K562 (cell line): ENCODE data around the gene BAG2. TPM values are rescaled to one million over a fixed set of nuclear protein-coding genes. Genes with fewer than 3 reads are reported as not detected.

Experiments used
- ATAC-seq: fragments of 200-7000 bp; cut with Tn5 transposase; 3 replicates; pipeline ENCODE4 v1.9.1; 2020; ENCODE audit warnings: moderate library complexity
- BruUV-seq: library from RNA; stranded (reverse); fragments of 400-500 nt; replicated peaks from 2 replicates; lab custom pipeline; 2021; lab: Mats Ljungman, UMichigan
- CTCF ChIA-PET: fragments of 300-600 bp; formaldehyde crosslinking; extraction: SDS; loops from one replicate; lab custom pipeline; 2021; ENCODE audit warnings: low intra/inter-chr PET ratio; lab: Yijun Ruan, JAX
- POLR2A ChIA-PET: fragments of 300-600, 350-650 bp; sonication (Branson Sonifier 250); formaldehyde crosslinking; extraction: SDS; loops from one replicate; lab custom pipeline; 2021; ENCODE audit warnings: antibody characterized with exemption, inconsistent platforms; lab: Yijun Ruan, JAX
- DNase-seq, 4 experiments: peaks; one replicate each; pipeline versions ENCODE4 v3.0.0 to v3.0.0-alpha.2; 2011 to 2018; ENCODE audit warnings: low spot score in 3 of 4, mixed read lengths in 3 of 4; ENCODE audit errors: extremely low read depth in 1 of 4
- FAIRE-seq: peaks from 2 replicates; lab custom pipeline; 2011; peaks lifted over from hg19 to GRCh38; lab: Jason Lieb, UNC
- H2AFZ ChIP-seq: 2 replicates; pipeline ENCODE4 v1.6.0; 2011; ENCODE audit warnings: low read depth, low read length, control low read depth, inconsistent platforms
- H3K27ac ChIP-seq: fragments of 200-600 bp; 3 replicates; pipeline ENCODE4 v1.8.0; 2011; ENCODE audit warnings: low read depth, mild to moderate bottlenecking, control low read depth, inconsistent platforms, low read length, moderate library complexity, mixed read lengths; ENCODE audit errors: extremely low read depth
- H3K27me3 ChIP-seq, 2 experiments: fragments of 300-600 bp in 1 of 2; 2 replicates in 1 of 2; 3 replicates in 1 of 2; pipeline versions ENCODE4 v1.6.0 to v1.8.0; 2011; ENCODE audit warnings: inconsistent platforms in 2 of 2, low read length in 2 of 2, mild to moderate bottlenecking in 1 of 2, mixed read lengths in 1 of 2, moderate library complexity in 1 of 2; ENCODE audit not compliant: control insufficient read depth in 2 of 2, insufficient read depth in 2 of 2
- H3K36me3 ChIP-seq: fragments of 300-600 bp; 3 replicates; pipeline ENCODE4 v1.8.0; 2011; ENCODE audit warnings: mild to moderate bottlenecking, low read length, inconsistent platforms; ENCODE audit not compliant: control insufficient read depth, insufficient read depth
- H3K4me1 ChIP-seq, 2 experiments: fragments of 200-600 bp in 1 of 2; replicated peaks in 1 of 2; 2 replicates in 1 of 2; 3 replicates in 1 of 2; pipeline versions ENCODE4 v1.5.1 to v1.8.0; 2011; ENCODE audit warnings: inconsistent platforms in 2 of 2, low read length in 2 of 2, mild to moderate bottlenecking in 1 of 2, mixed read lengths in 1 of 2, moderate library complexity in 1 of 2; ENCODE audit not compliant: control insufficient read depth in 2 of 2, insufficient read depth in 2 of 2
- H3K4me2 ChIP-seq: 2 replicates; pipeline ENCODE4 v1.6.1; 2011; ENCODE audit warnings: low read length, control low read depth, inconsistent platforms, mixed read lengths; ENCODE audit not compliant: insufficient read depth
- H3K4me3 ChIP-seq: fragments of 200-600 bp; sonication (generic), shearing (Covaris generic); 2 replicates; pipeline ENCODE4 v1.5.1; 2016; ENCODE audit warnings: control low read depth, inconsistent platforms
- H3K79me2 ChIP-seq: fragments of 200-600 bp; 3 replicates; pipeline ENCODE4 v1.8.0; 2011; ENCODE audit warnings: low read length, inconsistent platforms; ENCODE audit not compliant: control insufficient read depth, insufficient read depth
- H3K9ac ChIP-seq, 2 experiments: 2 replicates each; pipeline versions ENCODE4 v1.6.0 to v1.6.1; 2011; ENCODE audit warnings: low read depth in 2 of 2, low read length in 2 of 2, control low read depth in 1 of 2, inconsistent platforms in 1 of 2, mild to moderate bottlenecking in 1 of 2, mixed read lengths in 1 of 2; ENCODE audit not compliant: insufficient read depth in 1 of 2
- H3K9me1 ChIP-seq: one replicate; pipeline ENCODE4 v1.6.0; 2011; ENCODE audit warnings: inconsistent platforms, mild to moderate bottlenecking, low read length, moderate library complexity; ENCODE audit not compliant: control insufficient read depth, insufficient read depth
- H3K9me3 ChIP-seq: replicated peaks from 2 replicates; pipeline ENCODE4 v1.5.1; 2011; ENCODE audit warnings: low read depth, low read length, inconsistent platforms; ENCODE audit not compliant: control insufficient read depth, insufficient read depth
- H4K20me1 ChIP-seq: replicated peaks from 2 replicates; pipeline ENCODE4 v1.6.1; 2011; ENCODE audit warnings: low read length, inconsistent platforms, mixed read lengths; ENCODE audit not compliant: control insufficient read depth, insufficient read depth
- ASH1L ChIP-seq: fragments of 450-650 bp; IDR thresholded peaks from 2 replicates; pipeline ENCODE4 v1.6.1; 2018; ENCODE audit warnings: borderline replicate concordance, mild to moderate bottlenecking, low read depth; ENCODE audit not compliant: partially characterized antibody
- NBN ChIP-seq: fragments of 450-650 bp; IDR thresholded peaks from 2 replicates; pipeline ENCODE4 v1.6.1; 2016; ENCODE audit warnings: low read depth, mild to moderate bottlenecking
- PCBP2 ChIP-seq: fragments of 200-400 bp; formaldehyde crosslinking; IDR thresholded peaks from 2 replicates; pipeline ENCODE4 v1.6.1; 2018; ENCODE audit warnings: low read length, low read depth, mild to moderate bottlenecking, moderate library complexity; ENCODE audit not compliant: poor library complexity, severe bottlenecking
- PHTF2 ChIP-seq: fragments of 250-450 bp; sonication (Bioruptor Pico); IDR thresholded peaks from 2 replicates; pipeline ENCODE4 v1.5.0; 2021; ENCODE audit warnings: mild to moderate bottlenecking
- POLR2G ChIP-seq: fragments of 200-400 bp; formaldehyde crosslinking; IDR thresholded peaks from 2 replicates; pipeline ENCODE4 v1.6.1; 2017; ENCODE audit warnings: low read depth, mild to moderate bottlenecking, antibody characterized with exemption, low read length, moderate library complexity
- RAD21 ChIP-seq, 2 experiments: fragments of 250-450 bp in 1 of 2; fragments of 450-650 bp in 1 of 2; sonication (Bioruptor Pico) in 1 of 2; formaldehyde crosslinking in 1 of 2; IDR thresholded peaks in 1 of 2; conservative IDR thresholded peaks in 1 of 2; 2 replicates each; pipeline versions ENCODE4 v1.4.0 to v1.8.0; 2020 to 2022; ENCODE audit warnings: mild to moderate bottlenecking in 2 of 2, moderate library complexity in 1 of 2
- SPI1 ChIP-seq: IDR thresholded peaks from 2 replicates; pipeline ENCODE4 v1.6.1; 2011; ENCODE audit warnings: low read depth, low read length, control low read depth, borderline replicate concordance
- ZC3H8 ChIP-seq: fragments of 450-650 bp; IDR thresholded peaks from 2 replicates; pipeline ENCODE4 v1.6.1; 2017
- WGBS: fragments of 100-300 bp; shearing (Covaris generic); methylation state at CpG from one replicate; pipeline ENCODE4 v1.1.6; 2016; ENCODE audit warnings: low coverage, mixed read lengths; ENCODE audit not compliant: insufficient coverage; ENCODE audit errors: missing lambda C conversion rate; 5-methylcytosine and 5-hydroxymethylcytosine counted together
- in situ Hi-C: fragments of 300-500 bp; cut with MboI; formaldehyde crosslinking; loops from 4 replicates; pipeline ENCODE4 v1.15.0; 2018; ENCODE audit warnings: inconsistent platforms, mixed read lengths
- intact Hi-C: fragments of 100-400 bp; cut with micrococcal nuclease; formaldehyde crosslinking; loops from 2 replicates; pipeline ENCODE4 v1.14.2; 2022
- polyA plus RNA-seq, 8 experiments: library from polyadenylated mRNA; depleted of rRNA in 4 of 8; stranded (reverse) in 5 of 8; unstranded in 3 of 8; fragments of >200 nt; fragmentation: Nextera tagmentation in 2 of 8; fragmentation: Illumina TruSeq in 1 of 8; extraction: Ambion mirVana in 2 of 8; extraction: Trizol in 1 of 8; gene quantifications; 2 replicates each; pipeline versions ENCODE4 v1.2.1 to v1.2.3, GENCODE V29; 2011 to 2014; ENCODE audit warnings: inconsistent platforms in 1 of 8, missing spikeins in 1 of 8
- total RNA-seq, 7 experiments: library from RNA; depleted of rRNA in 6 of 7; stranded (reverse); fragments of >200 nt in 6 of 7; fragmentation: Illumina TruSeq in 2 of 7; extraction: Trizol in 2 of 7; gene quantifications; 2 replicates each; pipeline versions ENCODE4 v1.2.1 to v1.2.3, GENCODE V29; 2011 to 2021; ENCODE audit warnings: low replicate concordance in 1 of 7
- TF ChIP-seq, protein P1 (sequence below): fragments of 450-650 bp; conservative IDR thresholded peaks from 2 replicates; pipeline ENCODE4 v1.6.1; 2016; ENCODE audit warnings: missing genetic modification characterization, low read depth, mild to moderate bottlenecking, missing compliant biosample characterization, moderate library complexity
- TF ChIP-seq, protein P2 (sequence below): sonication (generic); formaldehyde crosslinking; IDR thresholded peaks from 2 replicates; pipeline ENCODE4 v1.8.0; 2022; ENCODE audit warnings: mild to moderate bottlenecking, missing genetic modification reagents
- TF ChIP-seq, protein P3 (sequence below): fragments of 200-800 bp; sonication (Bioruptor generic); IDR thresholded peaks from 2 replicates; pipeline ENCODE4 v1.6.1; 2017; ENCODE audit warnings: missing genetic modification characterization, missing compliant biosample characterization
- TF ChIP-seq, protein P4 (sequence below): fragments of 250-450 bp; sonication (Bioruptor Pico); IDR thresholded peaks from 2 replicates; pipeline ENCODE4 v1.5.1; 2021; ENCODE audit warnings: mild to moderate bottlenecking

BAG2 gene
- total and polyA plus RNA-seq, 9 of the 15 experiments (the other 6 are each of a cell fraction or from before 2014, with no cell fraction given) = 12.8 to 20.7 (median 17.6) TPM

DNA sequence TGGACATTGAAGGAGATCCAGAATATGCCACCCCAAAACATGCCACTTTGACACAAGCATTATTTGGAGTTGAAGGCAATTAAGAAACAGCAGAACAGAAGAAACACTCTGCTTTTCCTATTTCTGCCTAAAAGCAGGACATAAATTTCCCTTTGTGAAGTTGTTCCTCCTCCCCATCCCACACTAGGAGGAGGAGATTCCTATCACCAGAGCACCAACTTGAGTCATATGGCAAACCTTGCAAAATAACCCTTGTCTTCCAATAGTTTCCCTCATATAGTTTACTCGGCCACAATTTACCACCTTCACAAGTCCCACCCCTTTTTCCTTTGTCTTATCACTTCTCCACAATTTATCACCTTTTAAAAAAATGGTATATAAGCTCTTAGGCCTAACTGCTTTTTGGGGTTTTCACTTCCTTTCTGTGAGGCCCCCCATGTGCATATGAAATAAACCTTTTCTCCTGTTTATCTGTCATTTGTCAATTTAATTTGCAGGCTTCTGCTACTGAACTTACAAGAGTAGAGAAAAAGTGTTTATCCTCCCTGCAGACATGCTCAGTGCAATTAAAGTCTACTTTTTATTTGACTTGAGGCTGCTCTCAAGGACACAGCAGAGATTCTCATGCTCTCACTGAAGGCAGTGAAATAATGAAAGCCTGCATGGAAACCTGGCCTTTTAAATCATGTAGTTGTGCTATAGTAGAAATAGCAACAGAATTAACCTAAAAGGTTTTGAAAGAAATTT lies 52.8 kb downstream of the BAG2 start:
- 0 out of 2 replicates have a peak overlapping the region, but pooled peaks have one; percentile 4 for H3K4me2 ChIP-seq
- FAIRE-seq = peak; percentile 48
- WGBS = 0% methylated on average over 1 of the region's 1 CpG
- no peak overlapping the region for H3K4me3 ChIP-seq
- H3K4me1 ChIP-seq = peaks cover 0 to 13% of the 10 kb centered on the region in 2 experiments; a peak in 3 of 5 replicates
- no peaks in the 10 kb centered on the region for H4K20me1 ChIP-seq
- ChIA-PET POLR2A (interaction anchor here (0.6 to 1.2 kb wide), 3 partner anchors 16 to 682 kb away, joined by 3 read pairs; no protein-coding TSS in a partner anchor), CTCF (no interaction called here)
- H3K79me2 ChIP-seq = peaks cover 22% of the 10 kb centered on the region
- peak overlapping the region; percentile 68 for H2AFZ ChIP-seq
- ATAC-seq = no peak
- H3K27ac ChIP-seq = no peak overlapping the region
- H3K27me3 ChIP-seq = no peaks in the 10 kb centered on the region; a peak in 1 of 5 replicates
- peak in 2 of 4 experiments; percentile 27 to 53 for DNase-seq
- in situ Hi-C loops = no loop called here
- H3K9me3 ChIP-seq = no peaks in the 10 kb centered on the region
- H3K9me1 ChIP-seq = no peaks in the 10 kb centered on the region
- H3K36me3 ChIP-seq = no peaks in the 10 kb centered on the region
- intact Hi-C loops = no loop called here
- no peak overlapping the region for H3K9ac ChIP-seq
- BruUV-seq = no TSS peak
- TF ChIP-seq ASH1L (no peak), NBN (no peak), PHTF2 (CRISPR knock-in tag) (no peak), POLR2G (no peak), SPI1 (no peak), ZC3H8 (no peak), RAD21 (CRISPR knock-in tag; conservative IDR thresholded peaks at IDR 0.05 in 1 of 2, IDR thresholded peaks at IDR 0.05 in 1 of 2) (0 out of 4 replicates have a peak, but pooled peaks of 1 of the 2 experiments have one; percentile 4), PCBP2 (no peak)
- TF ChIP-seq, protein P1, sequence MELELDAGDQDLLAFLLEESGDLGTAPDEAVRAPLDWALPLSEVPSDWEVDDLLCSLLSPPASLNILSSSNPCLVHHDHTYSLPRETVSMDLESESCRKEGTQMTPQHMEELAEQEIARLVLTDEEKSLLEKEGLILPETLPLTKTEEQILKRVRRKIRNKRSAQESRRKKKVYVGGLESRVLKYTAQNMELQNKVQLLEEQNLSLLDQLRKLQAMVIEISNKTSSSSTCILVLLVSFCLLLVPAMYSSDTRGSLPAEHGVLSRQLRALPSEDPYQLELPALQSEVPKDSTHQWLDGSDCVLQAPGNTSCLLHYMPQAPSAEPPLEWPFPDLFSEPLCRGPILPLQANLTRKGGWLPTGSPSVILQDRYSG (tag) = no peak
- TF ChIP-seq, protein P2, sequence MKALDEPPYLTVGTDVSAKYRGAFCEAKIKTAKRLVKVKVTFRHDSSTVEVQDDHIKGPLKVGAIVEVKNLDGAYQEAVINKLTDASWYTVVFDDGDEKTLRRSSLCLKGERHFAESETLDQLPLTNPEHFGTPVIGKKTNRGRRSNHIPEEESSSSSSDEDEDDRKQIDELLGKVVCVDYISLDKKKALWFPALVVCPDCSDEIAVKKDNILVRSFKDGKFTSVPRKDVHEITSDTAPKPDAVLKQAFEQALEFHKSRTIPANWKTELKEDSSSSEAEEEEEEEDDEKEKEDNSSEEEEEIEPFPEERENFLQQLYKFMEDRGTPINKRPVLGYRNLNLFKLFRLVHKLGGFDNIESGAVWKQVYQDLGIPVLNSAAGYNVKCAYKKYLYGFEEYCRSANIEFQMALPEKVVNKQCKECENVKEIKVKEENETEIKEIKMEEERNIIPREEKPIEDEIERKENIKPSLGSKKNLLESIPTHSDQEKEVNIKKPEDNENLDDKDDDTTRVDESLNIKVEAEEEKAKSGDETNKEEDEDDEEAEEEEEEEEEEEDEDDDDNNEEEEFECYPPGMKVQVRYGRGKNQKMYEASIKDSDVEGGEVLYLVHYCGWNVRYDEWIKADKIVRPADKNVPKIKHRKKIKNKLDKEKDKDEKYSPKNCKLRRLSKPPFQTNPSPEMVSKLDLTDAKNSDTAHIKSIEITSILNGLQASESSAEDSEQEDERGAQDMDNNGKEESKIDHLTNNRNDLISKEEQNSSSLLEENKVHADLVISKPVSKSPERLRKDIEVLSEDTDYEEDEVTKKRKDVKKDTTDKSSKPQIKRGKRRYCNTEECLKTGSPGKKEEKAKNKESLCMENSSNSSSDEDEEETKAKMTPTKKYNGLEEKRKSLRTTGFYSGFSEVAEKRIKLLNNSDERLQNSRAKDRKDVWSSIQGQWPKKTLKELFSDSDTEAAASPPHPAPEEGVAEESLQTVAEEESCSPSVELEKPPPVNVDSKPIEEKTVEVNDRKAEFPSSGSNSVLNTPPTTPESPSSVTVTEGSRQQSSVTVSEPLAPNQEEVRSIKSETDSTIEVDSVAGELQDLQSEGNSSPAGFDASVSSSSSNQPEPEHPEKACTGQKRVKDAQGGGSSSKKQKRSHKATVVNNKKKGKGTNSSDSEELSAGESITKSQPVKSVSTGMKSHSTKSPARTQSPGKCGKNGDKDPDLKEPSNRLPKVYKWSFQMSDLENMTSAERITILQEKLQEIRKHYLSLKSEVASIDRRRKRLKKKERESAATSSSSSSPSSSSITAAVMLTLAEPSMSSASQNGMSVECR (CRISPR knock-in tag) = no peak
- TF ChIP-seq, protein P3, sequence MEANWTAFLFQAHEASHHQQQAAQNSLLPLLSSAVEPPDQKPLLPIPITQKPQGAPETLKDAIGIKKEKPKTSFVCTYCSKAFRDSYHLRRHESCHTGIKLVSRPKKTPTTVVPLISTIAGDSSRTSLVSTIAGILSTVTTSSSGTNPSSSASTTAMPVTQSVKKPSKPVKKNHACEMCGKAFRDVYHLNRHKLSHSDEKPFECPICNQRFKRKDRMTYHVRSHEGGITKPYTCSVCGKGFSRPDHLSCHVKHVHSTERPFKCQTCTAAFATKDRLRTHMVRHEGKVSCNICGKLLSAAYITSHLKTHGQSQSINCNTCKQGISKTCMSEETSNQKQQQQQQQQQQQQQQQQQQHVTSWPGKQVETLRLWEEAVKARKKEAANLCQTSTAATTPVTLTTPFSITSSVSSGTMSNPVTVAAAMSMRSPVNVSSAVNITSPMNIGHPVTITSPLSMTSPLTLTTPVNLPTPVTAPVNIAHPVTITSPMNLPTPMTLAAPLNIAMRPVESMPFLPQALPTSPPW (CRISPR knock-in tag) = peak; percentile 43
- TF ChIP-seq, protein P4, sequence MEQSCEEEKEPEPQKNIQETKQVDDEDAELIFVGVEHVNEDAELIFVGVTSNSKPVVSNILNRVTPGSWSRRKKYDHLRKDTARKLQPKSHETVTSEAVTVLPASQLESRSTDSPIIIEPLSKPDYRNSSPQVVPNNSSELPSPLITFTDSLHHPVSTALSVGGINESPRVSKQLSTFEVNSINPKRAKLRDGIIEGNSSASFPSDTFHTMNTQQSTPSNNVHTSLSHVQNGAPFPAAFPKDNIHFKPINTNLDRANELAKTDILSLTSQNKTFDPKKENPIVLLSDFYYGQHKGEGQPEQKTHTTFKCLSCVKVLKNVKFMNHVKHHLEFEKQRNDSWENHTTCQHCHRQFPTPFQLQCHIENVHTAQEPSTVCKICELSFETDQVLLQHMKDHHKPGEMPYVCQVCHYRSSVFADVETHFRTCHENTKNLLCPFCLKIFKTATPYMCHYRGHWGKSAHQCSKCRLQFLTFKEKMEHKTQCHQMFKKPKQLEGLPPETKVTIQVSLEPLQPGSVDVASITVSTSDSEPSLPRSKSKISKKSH (CRISPR knock-in tag) = no peak
